ENCODE results near the gene PLPP3. TPM values are rescaled to one million over a fixed set of nuclear protein-coding genes. Genes with fewer than 3 reads are reported as not detected.

PLPP3 gene
- polyA plus RNA-seq, 10 donors, result 112 to 147 (median 133) TPM

DNA sequence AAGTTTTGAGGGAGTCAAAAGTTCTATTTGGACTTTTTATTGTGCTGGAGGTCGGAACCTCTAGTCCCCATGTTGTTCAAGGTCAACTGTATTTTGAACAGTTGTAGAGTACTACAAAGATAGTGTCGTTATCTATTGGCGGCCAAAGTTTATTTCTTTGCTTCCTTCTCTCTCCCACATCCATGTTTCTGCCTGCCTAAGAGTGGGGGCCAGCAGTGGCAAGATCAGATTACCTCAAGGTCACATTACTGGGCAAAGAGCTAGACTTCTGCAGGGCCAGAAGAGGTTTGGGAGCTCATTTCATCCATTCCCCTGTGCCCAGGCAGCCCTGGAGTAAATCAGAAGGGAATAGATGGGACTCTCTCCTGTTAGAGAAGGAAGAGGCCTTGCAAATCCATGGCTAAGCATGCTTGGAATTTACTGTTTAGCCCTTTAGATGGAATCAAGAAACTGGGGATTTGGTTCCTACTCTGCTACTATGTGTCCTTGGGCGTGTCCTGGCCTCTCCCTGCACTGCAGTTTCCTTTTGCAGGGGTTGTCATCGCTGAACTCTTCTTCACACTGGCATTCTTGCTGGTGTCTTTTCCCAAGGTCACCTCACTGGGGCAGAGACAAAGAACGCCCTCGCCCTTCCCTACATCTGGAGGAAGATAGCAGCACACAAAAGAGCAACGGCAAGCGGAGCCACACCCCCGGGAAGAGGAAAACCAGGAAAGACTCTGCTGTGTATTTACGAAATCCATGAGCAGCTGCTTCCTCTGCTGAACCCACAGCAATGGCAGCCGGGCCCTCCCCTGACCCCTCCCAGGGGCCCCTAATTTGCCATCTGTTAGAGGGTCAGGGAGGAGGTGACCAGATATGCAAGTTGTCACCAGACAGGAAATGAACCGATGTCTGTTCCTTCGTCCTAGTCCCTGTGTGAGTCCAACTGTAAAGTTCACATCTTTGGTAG lies 73.3 kb downstream of the PLPP3 start:
- DNase-seq, result peak in 1 of 3 donors; percentile 48

DNA sequence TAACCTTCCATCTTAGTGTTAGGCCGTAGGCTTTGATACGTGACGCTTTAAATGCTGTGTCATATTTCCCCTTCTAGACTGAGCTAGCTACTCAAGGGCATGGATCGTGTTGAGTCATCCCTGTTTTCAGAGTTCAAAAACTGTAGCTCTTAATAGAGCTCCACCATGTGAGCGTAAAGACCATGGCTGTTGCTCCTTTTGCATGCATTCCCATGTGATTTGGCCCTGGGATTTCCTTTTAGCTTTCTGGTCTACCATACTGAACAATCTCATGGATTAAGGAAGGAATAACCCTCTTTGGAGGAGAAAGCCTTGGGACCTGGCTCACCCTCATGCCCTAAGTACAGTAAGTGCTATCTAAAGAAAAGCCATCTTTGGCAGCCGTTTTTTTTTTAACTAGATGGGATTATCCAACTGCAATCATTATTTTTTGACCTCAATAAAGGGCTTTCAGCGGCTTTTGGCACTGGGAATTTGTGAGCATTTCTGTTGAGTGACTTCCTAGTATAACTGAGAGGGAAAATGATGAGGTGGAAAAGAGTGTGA lies 76.6 kb downstream of the PLPP3 start:
- DNase-seq, result no peak

DNA sequence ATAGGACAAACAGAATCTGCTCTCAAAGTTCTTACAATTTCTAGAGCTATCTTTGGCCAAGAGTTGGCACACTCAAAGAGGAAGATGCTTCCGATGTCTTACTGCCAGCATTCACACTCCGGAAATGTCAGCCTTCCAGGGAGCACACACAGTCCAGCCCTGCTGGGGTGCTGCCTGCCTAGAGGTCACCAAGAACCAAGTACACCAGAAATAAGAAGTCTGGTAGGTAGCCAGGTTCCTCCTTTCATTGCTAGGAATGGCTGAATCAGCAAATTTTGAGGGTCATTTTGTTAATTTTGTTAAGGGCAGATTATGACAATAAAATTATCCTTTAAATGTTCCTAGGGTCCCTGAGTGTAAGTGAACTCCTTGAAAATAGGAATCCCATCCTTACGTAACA lies 77.5 kb downstream of the PLPP3 start:
- no peak for DNase-seq

DNA sequence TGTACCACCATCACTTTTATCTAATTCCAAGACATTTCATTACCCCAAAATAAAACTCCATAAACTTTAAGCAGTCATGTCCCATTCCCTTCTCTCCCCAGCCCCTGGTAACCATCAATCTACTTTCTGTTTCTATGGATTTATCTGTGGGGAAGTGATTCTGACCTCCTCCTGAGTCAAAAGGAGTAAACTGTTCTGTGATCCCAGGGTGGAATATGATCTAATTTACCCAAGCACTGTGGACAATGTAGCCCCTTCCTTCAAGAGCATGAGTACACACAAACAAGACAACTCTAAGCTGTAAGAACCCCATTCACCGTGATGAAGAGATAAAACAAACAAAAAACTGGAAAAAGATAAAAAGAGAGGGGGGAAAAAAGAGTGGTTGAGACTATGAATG lies 77.9 kb downstream of the PLPP3 start:
- DNase-seq, result no peak

DNA sequence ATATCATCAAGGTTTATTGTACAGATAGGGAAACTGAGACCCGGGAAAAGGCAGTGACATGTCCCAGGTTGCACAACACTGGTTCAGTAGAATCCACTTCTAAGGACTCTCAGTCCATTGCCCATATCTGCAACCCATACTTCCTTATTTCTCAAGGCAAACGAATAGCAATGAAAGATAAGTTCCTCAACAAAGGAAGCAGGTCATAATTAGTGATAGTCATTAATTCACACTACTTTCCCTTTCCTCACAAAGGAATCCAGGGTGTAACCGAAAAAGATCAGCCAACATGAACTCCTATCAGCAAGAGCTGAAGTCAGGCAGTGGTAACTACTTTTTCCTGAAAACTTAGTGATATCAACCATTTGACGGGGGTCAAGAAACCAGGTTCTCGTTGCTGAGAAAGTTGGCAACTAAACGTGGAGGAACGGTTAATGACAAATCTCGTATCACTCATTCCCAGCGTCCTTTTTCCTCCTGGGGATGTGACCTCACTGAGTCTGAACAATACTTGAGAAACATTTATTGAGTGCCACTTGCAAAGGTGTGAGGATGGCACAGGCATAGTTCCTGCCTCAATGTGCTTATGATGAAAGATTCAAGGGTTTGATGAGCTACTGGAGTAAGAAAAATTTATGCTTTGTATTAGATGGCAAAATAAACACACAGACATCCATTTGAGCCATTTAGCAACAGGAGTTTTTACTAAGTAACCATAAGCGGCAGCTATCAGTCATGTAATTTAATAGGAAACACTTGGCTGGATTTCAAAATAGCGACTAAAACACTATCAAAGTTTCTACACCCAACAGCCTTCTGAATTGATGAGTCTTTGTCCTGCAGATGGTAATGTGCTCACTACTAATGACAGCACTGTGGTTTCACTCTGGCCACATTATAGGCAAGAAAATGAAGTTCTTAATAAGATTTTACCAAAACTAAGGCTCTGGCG lies 82.3 kb downstream of the PLPP3 start:
- DNase-seq, result no peak

DNA sequence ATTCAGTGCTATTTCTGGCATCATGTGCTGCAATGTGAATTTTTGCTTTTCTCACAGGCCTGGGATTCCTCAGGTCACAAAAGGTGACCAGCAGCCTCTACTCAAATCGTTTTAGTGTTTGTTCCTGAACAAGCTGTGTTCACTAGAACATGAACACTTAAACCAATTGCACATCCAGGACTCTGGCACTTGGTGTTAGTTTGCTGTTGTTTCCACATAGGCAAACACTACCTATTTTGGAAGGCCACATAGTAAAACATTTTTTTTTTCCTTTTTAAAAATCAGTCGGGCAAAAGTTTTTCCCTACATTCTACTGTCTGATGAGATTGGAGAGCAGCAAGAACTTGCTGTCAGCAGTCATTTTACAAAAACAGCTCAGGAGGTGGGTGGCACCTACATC lies 83.2 kb downstream of the PLPP3 start:
- no peak for DNase-seq

DNA sequence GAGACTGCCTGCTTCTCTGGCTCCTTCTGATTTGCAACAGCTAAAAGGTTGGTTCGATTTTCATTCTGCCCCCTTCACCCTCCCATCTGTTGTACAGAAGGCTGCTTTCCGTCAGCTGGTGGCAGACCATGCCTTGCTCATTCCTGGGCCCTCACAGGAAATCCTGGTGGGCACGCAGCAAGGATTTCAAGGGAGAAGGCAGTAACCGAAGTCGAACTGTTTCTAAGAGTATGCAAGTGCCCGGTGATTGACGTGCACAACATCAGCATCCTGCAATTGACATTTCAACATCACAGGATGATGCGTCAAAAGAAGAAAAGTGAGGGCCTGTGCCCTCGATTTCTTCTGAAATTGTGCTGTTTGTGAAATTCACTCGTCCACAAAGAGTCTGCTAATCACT lies 83.8 kb downstream of the PLPP3 start:
- no peak for DNase-seq

DNA sequence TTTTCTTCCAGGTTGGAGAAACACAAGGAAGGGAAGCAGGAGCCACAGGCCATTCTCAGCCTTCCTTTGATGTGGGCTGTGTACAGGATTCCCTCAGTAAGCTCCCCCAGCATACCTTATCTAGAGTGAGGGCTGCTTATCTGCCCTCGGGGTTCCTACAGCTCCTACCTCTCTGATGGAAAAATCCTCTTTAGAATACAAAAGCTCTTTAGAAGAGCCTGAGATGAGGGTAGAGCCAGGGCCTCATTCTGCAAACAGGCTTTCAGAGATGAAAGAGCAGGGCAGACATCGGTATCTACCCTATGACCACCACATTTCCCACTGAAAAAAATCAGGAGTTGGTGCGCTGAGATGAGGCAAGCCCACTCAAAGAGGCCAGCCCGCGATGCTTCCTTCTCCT lies 85.1 kb downstream of the PLPP3 start:
- no peak for DNase-seq

DNA sequence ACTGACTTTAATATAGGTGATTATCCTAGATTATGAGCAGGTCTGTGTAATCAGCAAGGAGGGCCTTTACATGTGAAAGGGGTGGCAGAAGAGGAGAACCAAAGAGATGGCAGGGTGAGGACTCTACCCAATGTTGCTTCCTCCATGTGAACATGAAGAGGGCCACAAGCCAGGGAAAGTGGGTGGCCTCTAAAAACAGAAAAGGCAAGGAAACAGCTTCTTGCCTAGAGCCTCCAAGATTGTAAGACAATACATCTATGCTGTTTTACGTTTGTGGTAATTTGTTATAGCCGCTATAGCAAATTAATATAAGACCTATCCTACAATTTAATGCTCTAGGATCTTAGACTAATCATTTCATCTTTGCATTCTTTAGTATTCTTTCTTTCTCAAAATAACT lies 85.5 kb downstream of the PLPP3 start:
- DNase-seq, result no peak

DNA sequence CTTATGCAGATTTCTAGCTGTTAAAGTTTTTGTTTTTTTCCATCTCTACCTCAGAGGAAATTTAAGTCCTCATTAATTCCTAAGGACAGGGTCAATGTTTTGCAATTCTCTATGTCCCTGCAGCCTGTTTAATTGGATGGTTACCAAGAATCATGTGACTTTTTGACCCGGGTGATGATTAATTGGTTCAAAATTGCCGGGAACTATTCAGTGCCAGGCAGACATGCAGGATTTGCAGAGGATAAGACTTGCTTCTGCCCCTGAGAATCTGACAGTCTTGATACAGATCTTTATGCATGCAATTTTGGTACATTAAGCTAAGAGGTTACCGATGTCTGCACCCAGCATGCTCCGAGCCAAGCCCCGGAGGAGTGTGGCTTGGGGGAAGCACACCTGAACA lies 87.9 kb downstream of the PLPP3 start:
- DNase-seq, result no peak

DNA sequence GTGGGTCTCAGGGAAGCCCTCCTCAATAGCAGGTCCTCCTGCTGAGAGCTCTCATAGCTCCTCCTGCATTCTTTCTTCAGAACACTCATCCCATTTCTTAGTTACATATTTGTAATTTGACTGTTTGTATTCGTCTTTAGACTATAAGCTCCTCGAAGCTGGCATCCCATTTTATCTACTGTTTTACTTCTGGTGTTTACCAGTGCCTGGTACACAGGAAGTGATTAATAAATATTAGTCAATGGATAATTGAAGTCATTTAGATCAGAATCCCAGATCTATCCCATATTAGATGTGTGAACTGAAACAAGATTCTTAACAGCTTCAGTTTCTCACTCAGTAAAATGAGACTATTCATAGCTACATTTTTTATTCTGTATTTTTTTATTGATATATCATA lies 88.7 kb downstream of the PLPP3 start:
- DNase-seq, result no peak

DNA sequence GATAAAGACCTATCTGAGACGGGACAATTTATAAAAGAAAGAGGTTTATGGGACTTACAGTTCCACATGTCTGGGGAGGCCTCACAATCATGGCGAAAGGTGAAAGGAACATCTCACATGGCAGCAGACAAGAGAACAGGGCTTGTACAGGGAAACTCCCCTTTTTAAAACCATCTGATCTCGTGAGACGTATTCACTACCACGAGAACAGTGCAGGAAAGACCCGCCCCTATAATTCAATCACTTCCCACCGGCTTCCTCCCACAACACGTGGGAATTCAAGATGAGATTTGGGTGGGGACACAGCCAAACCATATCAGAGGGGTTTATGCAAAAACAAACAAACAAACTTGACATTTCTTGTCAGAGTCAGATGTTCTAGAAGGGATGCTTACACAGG lies 89.7 kb downstream of the PLPP3 start:
- no peak for DNase-seq

DNA sequence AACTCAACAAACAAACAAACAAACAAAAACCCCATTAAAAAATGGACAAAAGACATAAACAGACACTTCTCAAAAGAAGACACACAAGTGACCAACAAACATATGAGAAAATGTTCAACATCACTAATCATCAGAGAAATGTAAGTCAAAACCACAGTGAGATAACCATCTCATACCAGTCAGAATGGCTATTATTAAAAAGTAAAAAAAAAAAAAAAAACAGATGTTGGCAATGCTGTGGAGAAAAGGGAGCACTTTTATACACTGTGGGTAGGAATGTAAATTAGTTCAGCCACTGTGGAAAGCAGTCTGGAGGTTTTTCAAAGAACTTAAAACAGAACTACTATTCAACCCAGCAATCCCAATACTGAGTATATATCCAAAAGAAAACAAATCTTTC lies 94.7 kb downstream of the PLPP3 start:
- DNase-seq, result no peak

DNA sequence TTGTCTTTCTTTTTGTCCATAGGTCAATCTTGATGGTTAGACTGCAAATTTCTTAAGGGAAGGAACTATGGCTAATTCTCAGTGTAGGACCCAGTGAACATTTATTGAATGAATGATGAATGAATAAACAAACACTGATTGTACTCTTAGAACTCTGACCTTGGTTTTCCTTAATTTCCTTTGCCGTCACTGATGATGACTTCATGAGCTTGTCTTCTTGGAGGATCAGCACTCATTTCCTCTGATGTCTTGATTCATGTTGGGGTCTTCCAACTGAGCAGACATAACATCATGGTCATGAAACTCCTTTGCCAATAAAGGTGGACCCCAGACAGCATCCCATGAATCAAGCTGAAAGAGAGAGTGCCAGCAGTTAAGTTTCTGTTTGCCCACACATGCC lies 96.3 kb downstream of the PLPP3 start:
- DNase-seq, result no peak

DNA sequence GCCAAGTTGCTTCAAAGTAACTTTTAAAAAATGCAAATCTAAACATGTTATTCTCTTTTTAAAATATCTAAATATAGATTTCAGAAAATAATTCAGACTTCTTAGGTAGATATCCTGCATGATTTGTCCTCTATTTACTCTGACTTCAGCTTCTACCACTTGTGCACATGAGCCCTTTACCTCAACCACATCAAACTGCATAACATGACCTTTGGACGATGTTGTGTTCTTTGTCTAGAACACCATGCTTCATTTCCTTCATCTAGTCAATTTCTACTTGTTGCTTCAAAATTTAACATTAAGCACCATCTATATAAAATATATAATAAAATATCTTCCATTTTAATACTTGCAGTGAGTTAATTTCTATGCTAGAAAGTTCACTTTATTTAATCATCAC lies 96.9 kb downstream of the PLPP3 start:
- no peak for DNase-seq

DNA sequence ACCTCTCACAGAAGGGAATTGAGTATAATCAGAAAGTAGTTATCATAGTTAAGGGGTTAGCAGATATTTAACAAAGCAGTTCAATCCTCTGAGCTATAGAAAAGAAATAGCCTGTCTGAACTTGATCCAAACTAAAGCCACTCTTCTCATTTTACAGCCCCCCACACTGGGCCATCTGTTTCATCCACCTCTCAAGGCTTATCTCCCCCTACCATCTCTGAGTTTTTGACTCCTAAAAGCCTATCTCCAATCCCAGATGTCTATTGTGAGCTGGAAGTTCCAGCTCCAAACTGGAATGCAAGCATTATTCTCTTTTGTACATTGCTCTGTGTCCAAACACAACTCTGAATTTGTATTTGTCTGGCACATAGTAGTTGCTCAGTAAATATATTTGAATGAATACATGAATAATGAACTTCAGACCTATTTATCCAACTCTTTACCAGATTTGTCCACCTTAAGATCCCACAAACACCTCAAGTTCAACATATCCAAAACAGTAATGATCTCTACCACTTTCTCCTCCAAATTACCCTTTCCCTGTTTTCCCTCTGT lies 98.1 kb downstream of the PLPP3 start:
- no peak for DNase-seq

DNA sequence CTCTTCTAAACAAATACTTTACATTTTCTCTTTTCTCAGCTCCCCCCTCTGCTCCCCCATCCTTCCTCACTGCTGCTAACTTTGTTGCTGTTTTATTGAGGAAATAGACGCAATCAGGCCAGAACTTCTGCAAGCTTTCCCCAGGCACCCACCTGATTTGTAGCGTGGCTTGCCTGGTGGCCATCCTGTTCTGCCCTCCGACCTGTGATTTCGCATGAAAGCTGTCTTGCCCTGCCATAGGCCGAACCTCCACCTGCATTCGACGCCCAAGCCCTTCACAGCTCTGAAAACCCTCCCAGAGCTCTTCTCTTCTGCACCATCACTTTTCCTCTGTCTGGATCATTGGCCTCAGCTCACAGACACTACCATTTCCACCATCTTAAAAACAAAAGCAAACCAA lies 100.6 kb downstream of the PLPP3 start:
- DNase-seq, result no peak

DNA sequence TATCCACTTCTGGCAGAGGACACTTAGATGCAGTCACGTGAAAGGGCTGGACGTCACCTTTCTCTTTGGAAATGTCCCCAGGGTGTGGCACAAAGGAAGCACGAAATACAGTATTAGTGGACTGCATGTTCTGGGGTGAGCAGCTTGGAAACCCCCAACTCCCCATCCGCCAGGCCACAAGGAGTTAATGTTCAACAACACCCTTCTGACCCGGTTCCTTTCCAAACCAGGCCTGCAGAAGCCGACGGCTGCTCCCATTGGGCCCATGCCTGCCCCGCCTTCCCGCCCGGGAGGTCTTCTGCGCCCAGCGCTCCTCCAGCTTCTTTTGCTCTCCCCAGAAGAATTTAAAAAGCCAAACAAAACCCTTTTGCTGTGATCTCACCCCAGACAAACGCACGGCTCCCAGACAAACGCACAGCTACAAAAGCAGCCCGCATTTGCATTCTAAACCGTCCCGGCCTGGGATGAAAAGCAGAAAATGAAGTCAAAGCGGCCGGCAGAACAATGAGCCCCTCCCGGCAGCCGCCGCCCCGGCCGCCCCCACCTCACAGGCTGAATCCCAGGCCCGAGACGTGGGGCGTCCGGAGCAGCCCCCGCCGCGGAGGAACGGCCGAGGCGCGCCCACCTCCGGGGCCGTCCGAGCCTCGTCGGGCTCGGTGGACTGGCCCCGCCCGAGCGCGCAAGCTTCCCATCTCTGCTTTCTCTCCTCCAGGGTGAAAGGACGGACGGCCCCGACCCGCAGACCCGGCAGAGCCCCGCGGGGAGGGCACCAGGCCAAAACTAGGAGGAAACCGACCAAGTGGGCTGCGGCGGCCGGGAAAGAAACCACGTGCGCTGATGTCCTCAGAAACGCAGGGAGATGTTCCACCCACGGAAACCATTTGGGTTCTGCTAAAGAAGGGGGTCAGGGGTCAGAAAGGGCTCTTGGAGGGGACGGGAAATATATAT lies 101.9 kb downstream of the PLPP3 start:
- DNase-seq, result peak; percentile 39 to 83 (median 57)

DNA sequence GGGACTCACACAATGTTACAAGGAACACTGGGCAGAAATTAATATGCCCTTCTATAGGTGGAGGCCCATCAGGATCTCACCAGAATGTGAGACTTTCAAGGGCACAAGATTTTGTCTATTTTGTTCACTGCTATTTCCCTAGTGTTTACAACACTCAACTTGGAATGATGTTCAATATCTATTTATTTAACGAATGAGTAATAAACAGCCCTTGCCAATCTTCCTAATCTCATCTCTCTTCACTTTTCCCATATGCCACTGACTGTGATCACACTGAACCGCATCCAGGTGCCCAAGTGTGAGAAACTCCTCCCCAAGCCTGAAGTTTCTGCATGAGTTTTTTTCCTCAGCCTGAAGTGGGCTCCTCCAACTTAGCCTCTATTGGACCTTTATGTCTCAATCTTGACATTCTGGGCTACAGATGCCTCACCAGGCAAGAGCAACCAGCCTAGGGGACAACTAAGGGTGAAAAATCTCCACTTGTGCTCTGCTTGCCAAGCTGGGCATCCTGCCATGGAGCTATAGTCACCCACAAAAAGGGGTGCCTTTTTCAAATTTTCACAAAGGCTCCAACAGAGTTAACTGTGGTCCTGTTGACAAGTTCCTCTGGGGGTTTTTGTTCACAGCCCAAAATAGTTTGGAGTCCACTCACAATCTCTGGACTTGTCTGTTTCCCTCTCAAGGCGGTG lies 105.6 kb downstream of the PLPP3 start:
- no peak for DNase-seq

DNA sequence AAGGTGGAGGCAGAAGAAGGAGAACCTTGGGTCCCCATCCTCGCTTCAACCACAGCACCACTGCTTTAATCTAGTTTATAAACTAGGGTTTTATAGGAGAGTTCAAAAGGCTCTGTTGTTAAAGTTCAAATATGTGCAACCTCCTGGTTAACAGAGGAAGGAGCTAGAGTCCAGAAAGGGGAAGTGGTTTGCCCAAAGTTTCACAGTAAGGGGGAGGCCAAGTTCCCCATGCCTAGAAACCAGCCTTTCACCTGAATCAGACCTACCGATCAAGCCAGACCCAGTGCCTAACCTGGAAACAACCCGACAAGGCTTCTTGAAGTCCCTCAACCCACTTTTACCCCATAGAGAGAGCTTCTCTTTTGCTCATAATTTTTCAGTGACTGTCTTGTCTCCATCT lies 106.5 kb downstream of the PLPP3 start:
- DNase-seq, result no peak
